Effector memory CD4-positive, alpha-beta T cell (primary cell): ENCODE results near the gene PHF20.
"Not testable (repeated sequence)": the region's sequence is repeated elsewhere in the genome, so short reads cannot be mapped to it uniquely, and the experiment has no call there.

Experiments used
- DNase-seq, 3 donors: peaks; one replicate each; pipeline ENCODE4 v3.0.0-alpha.2; 2020
- H3K27ac ChIP-seq: 2 replicates; pipeline ENCODE4 v1.7.0; 2013; ENCODE audit warnings: mild to moderate bottlenecking, low read length, moderate library complexity; ENCODE audit not compliant: insufficient read depth, poor library complexity, severe bottlenecking
- H3K27me3 ChIP-seq: replicated peaks from 2 replicates; pipeline ENCODE4 v1.7.0; 2013; ENCODE audit warnings: mild to moderate bottlenecking, low read length; ENCODE audit not compliant: insufficient read depth, control insufficient read depth, poor library complexity, severe bottlenecking
- H3K36me3 ChIP-seq: 2 replicates; pipeline ENCODE4 v1.7.0; 2013; ENCODE audit warnings: mild to moderate bottlenecking, low read length, moderate library complexity; ENCODE audit not compliant: control insufficient read depth, insufficient read depth
- H3K4me1 ChIP-seq: 2 replicates; pipeline ENCODE4 v1.7.0; 2013; ENCODE audit warnings: low read length, mild to moderate bottlenecking; ENCODE audit not compliant: control insufficient read depth, insufficient read depth, poor library complexity, severe bottlenecking
- H3K4me3 ChIP-seq: 2 replicates; pipeline ENCODE4 v1.7.0; 2013; ENCODE audit warnings: low read length, low read depth, mild to moderate bottlenecking; ENCODE audit not compliant: insufficient read depth, poor library complexity, severe bottlenecking
- H3K9me3 ChIP-seq: 2 replicates; pipeline ENCODE4 v1.7.0; 2013; ENCODE audit warnings: mild to moderate bottlenecking, low read length, moderate library complexity; ENCODE audit not compliant: control insufficient read depth

The PHF20 gene

GRCh38 chr20:35893942-35894341 lies 122.1 kb downstream of the PHF20 start:
- no peaks in the 10 kb centered on the region for H3K27me3 ChIP-seq
- no peaks in the 10 kb centered on the region for H3K9me3 ChIP-seq
- no peak overlapping the region for H3K4me3 ChIP-seq
- no peak for DNase-seq
- no peaks in the 10 kb centered on the region for H3K4me1 ChIP-seq
- no peak overlapping the region for H3K27ac ChIP-seq
- H3K36me3 ChIP-seq: no peaks in the 10 kb centered on the region

- H3K36me3 ChIP-seq: peaks cover 14% of the 10 kb centered on the region
- not testable (repeated sequence) for DNase-seq, H3K27me3 ChIP-seq, H3K27ac ChIP-seq, H3K4me1 ChIP-seq, H3K4me3 ChIP-seq, H3K9me3 ChIP-seq
Measured at GRCh38 chr20:35895516-35895915, 123.7 kb downstream of the PHF20 start.

GRCh38 chr20:35899064-35899463 lies 127.2 kb downstream of the PHF20 start:
- no peak for DNase-seq
- peaks cover 24% of the 10 kb centered on the region for H3K36me3 ChIP-seq
- H3K4me1 ChIP-seq: no peaks in the 10 kb centered on the region
- H3K4me3 ChIP-seq: no peak overlapping the region
- H3K9me3 ChIP-seq: no peaks in the 10 kb centered on the region
- no peak overlapping the region for H3K27ac ChIP-seq
- no peaks in the 10 kb centered on the region for H3K27me3 ChIP-seq

GRCh38 chr20:35901230-35901629 lies 129.4 kb downstream of the PHF20 start:
- DNase-seq, H3K4me1 ChIP-seq, H3K4me3 ChIP-seq, H3K9me3 ChIP-seq, H3K27me3 ChIP-seq, H3K27ac ChIP-seq: not testable (repeated sequence)
- H3K36me3 ChIP-seq: peaks cover 28% of the 10 kb centered on the region

- H3K27me3 ChIP-seq: no peaks in the 10 kb centered on the region
- peaks cover 29% of the 10 kb centered on the region for H3K36me3 ChIP-seq
- H3K4me3 ChIP-seq: no peak overlapping the region
- no peaks in the 10 kb centered on the region for H3K4me1 ChIP-seq
- no peaks in the 10 kb centered on the region for H3K9me3 ChIP-seq
- DNase-seq: no peak
- no peak overlapping the region for H3K27ac ChIP-seq
Measured at GRCh38 chr20:35901678-35902544, 130.1 kb downstream of the PHF20 start.

- peaks cover 35% of the 10 kb centered on the region for H3K36me3 ChIP-seq
- no peak overlapping the region for H3K4me3 ChIP-seq
- no peaks in the 10 kb centered on the region for H3K27me3 ChIP-seq
- no peak overlapping the region for H3K27ac ChIP-seq
- H3K9me3 ChIP-seq: no peaks in the 10 kb centered on the region
- DNase-seq: no peak
- no peaks in the 10 kb centered on the region for H3K4me1 ChIP-seq
Measured at GRCh38 chr20:35902545-35902941, 130.7 kb downstream of the PHF20 start.

- no peak for DNase-seq
- H3K9me3 ChIP-seq: no peaks in the 10 kb centered on the region
- no peak overlapping the region for H3K4me3 ChIP-seq
- H3K36me3 ChIP-seq: peaks cover 36% of the 10 kb centered on the region
- H3K27ac ChIP-seq: no peak overlapping the region
- no peaks in the 10 kb centered on the region for H3K27me3 ChIP-seq
- H3K4me1 ChIP-seq: no peaks in the 10 kb centered on the region
Measured at GRCh38 chr20:35903843-35904242, 132.0 kb downstream of the PHF20 start.

- H3K4me3 ChIP-seq: no peak overlapping the region
- H3K27me3 ChIP-seq: no peaks in the 10 kb centered on the region
- no peak for DNase-seq
- peaks cover 27% of the 10 kb centered on the region for H3K36me3 ChIP-seq
- no peak overlapping the region for H3K27ac ChIP-seq
- no peaks in the 10 kb centered on the region for H3K4me1 ChIP-seq
- no peaks in the 10 kb centered on the region for H3K9me3 ChIP-seq
Measured at GRCh38 chr20:35904982-35905663, 133.3 kb downstream of the PHF20 start.

- no peaks in the 10 kb centered on the region for H3K9me3 ChIP-seq
- no peaks in the 10 kb centered on the region for H3K27me3 ChIP-seq
- H3K36me3 ChIP-seq: peaks cover 27% of the 10 kb centered on the region
- no peaks in the 10 kb centered on the region for H3K4me1 ChIP-seq
- no peak overlapping the region for H3K27ac ChIP-seq
- no peak for DNase-seq
- no peak overlapping the region for H3K4me3 ChIP-seq
Measured at GRCh38 chr20:35907017-35907701, 135.3 kb downstream of the PHF20 start.

GRCh38 chr20:35908007-35908406 lies 136.2 kb downstream of the PHF20 start:
- H3K4me3 ChIP-seq: no peak overlapping the region
- DNase-seq: no peak
- H3K9me3 ChIP-seq: no peaks in the 10 kb centered on the region
- H3K4me1 ChIP-seq: no peaks in the 10 kb centered on the region
- H3K36me3 ChIP-seq: peaks cover 27% of the 10 kb centered on the region
- H3K27me3 ChIP-seq: no peaks in the 10 kb centered on the region
- H3K27ac ChIP-seq: no peak overlapping the region
